ENCODE measurements around the gene SSTR5.

SSTR5 gene

DNA sequence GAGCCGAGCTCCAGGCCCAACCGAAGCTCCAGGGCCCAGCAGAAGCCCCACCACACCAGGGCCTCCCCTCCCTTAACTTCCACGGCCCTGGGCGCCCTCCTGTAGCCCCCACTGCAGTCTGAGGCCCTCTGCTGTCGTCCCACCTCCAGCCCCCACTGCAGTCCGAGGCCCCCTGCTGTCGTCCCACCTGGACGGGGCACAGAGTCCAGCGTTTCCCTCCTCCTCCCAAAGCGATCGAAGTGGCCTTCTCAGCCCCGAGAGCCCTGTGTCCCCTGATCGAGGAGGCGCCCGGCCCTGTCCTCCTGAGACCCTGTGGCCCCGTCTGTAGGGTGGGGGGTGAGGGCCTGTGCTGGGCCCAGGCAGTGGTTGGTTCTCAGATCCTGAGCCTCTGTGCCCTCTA is 54.6 kb downstream of the SSTR5 start:
- DNase-seq: no peak

DNA sequence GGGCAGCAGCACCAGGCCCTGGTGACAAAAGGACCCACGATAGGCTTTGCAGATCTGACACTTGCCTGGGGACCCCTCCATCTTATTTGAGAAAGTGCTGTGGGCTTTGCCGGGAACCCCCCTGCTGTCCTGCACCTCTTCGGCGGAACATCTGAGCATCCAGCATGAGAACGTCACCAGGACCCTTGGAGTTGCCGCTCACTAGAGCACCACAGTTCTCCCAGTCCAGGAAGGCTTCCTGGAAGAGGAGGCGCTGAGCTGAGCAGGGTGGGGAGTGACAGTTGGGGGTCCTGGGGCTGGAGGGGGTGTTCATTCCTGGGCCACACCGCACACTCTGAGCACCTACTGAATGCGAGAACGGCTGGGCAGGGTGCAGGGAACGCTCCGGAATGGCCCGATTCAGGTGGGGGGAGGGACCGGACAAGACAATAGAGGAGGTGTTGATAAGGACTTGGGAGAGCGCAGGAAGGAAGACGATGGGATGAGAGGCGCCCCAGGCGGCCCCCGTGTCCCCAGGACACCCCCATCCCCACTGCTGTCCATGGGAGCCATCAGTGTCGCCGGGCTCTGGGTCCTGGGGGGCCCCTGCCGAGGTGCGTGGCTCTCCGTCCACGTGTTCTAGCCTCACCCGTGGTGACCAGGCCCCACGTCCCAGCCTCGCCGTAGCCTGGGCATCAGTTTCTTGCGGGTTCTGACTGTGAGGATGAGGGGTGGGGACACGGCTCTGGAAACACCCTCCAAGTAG is 55.6 kb downstream of the SSTR5 start:
- no peak for DNase-seq

DNA sequence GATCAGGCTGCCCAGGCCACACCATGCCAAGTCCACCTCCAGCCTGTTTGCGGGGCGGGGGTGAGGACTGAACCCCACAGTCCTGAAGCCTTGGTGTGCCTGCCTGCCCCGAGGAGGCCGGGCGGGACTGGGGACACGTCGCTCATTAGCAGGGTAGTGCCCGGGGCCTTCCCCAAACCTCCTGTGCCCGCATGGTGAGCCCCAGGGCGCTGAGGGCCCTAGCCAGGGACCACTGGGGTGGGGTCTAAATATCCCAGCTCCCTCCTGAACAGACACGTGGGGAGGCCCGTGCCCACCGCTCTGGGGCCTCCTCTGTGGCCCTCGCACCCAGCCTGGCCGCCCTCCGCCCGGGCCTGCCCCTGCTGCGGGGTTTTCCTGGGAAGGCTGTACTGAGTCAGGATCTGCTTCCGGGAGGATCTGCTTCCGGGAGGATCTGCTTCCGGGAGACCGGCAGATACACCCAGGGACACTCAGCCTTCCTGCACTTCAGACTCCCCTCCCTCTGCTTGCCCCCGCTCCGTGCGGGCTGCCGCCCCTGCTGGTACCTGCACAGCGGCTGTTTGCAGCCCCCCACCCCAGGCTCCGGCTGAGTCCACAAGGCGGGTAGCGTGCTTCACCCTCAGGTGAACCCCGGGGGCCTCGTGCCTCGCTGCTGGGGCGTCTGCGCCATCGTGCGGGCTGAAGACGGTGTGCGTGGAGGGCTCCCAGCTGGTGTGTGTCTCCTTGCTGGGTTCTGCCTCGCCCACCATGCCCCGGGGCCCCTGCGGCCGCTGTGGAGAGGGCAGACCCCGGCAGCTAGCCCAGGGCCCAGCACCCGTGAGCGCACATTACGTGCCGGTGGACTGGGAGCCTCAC is 56.8 kb downstream of the SSTR5 start:
- DNase-seq: no peak

DNA sequence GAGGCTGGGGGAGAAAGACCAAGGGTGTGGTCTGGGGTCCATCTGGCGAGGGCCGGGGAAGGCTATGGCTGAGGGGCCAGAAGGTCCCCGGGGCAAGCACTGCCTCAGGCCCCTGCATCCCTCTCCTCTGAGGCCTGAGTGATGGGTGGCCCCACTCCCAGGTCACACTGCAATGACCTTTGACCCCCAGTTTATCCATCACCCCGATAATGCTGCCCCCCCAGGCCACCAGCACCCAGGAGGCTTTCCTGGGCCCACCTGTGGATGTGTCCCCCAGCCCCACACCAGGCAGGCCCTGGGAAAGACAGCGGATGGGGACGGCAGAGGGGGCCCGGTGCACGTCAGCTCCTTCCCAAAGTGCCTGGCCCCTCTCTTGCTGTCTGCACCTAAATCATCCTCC is 57.8 kb downstream of the SSTR5 start:
- no peak for DNase-seq

Data from SHP77 treated with DMSO at 0.1 percent for 48 hours (cell line).